Testis (tissue), 3 donors: ENCODE measurements around the gene CALHM1. TPM values are rescaled to one million over a fixed set of nuclear protein-coding genes. Genes with fewer than 3 reads are reported as not detected.

ENCODE experiments used
- DNase-seq: peaks from one replicate; pipeline ENCODE4 v3.0.0-alpha.2; 2019
- H3K27ac ChIP-seq, 2 donors: fragments of 200-600 bp; sonication (generic); one replicate each; pipeline ENCODE4 v1.5.1; 2019
- H3K27me3 ChIP-seq: fragments of 200-600 bp; sonication (generic); one replicate; pipeline ENCODE4 v1.5.1; 2019
- H3K36me3 ChIP-seq: fragments of 200-600 bp; sonication (generic); one replicate; pipeline ENCODE4 v1.5.1; 2017; ENCODE audit warnings: low read depth; ENCODE audit errors: missing control alignments
- H3K4me1 ChIP-seq: fragments of 200-600 bp; sonication (generic); one replicate; pipeline ENCODE4 v1.5.1; 2019
- H3K4me3 ChIP-seq, 2 donors: fragments of 200-600 bp; sonication (generic); one replicate each; pipeline ENCODE4 v1.5.1; 2017 to 2019
- H3K9me3 ChIP-seq: fragments of 200-600 bp; sonication (generic); one replicate; pipeline ENCODE4 v1.5.1; 2017
- CTCF ChIP-seq, 3 experiments: fragments of 450-650 bp in 2 of 3; fragments of 200-600 bp in 1 of 3; sonication (generic) in 1 of 3; IDR thresholded peaks; one replicate each; pipeline ENCODE4 v1.5.1; 2016 to 2019; ENCODE audit warnings: antibody characterized with exemption in 3 of 3, mild to moderate bottlenecking in 2 of 3, moderate library complexity in 1 of 3
- POLR2A ChIP-seq: fragments of 450-650 bp; IDR thresholded peaks from one replicate; pipeline ENCODE4 v1.6.1; 2017; ENCODE audit warnings: antibody characterized with exemption, mild to moderate bottlenecking, moderate library complexity
- WGBS, 2 donors: methylation state at CpG; one replicate each; pipeline ENCODE4 v1.1.5; 2018; 5-methylcytosine and 5-hydroxymethylcytosine counted together
- intact Hi-C: fragments of 100-400 bp; cut with DNase I; formaldehyde crosslinking; loops from one replicate; pipeline ENCODE4 v1.15.1; 2023; ENCODE audit warnings: low total_unique reads
- polyA plus RNA-seq: library from polyadenylated mRNA; stranded (reverse); fragments of 350-450 nt; fragmentation: Illumina TruSeq; extraction: RNeasy Lipid Tissue Mini Kit (QIAGEN cat#74804); gene quantifications from one replicate; pipeline ENCODE4 v1.2.3, GENCODE V29; 2014; ENCODE audit warnings: low read depth, low replicate concordance; ENCODE audit not compliant: insufficient read depth
- total RNA-seq, 2 donors: library from RNA; depleted of rRNA; stranded (reverse); fragments of >200 nt; gene quantifications; one replicate each; pipeline ENCODE4 v1.2.3, GENCODE V29; 2016

The CALHM1 gene
- total and polyA plus RNA-seq, 3 donors from 2014 or later: 0.24 to 0.50 TPM; not detected in 1

GRCh38 chr10:103413564-103413963 is 45.1 kb downstream of the CALHM1 start:
- no peaks in the 10 kb centered on the region for H3K36me3 ChIP-seq
- intact Hi-C loops: no loop called here

More at GRCh38 chr10:103413564-103413963, 45.1 kb downstream of the CALHM1 start:
- H3K4me3 ChIP-seq: no peak overlapping the region
- H3K27me3 ChIP-seq: no peaks in the 10 kb centered on the region
- DNase-seq: no peak
- H3K27ac ChIP-seq: no peak overlapping the region
- no peaks in the 10 kb centered on the region for H3K4me1 ChIP-seq
- no peaks in the 10 kb centered on the region for H3K9me3 ChIP-seq
- 85 to 88% methylated on average over 2 of the region's 2 CpGs for WGBS, 2 donors
- TF ChIP-seq CTCF (IDR thresholded peaks at IDR 0.05): no peak
- no peak for TF ChIP-seq POLR2A

Other genes starting within 250 kb of the CALHM1 start
- gene RPEL1, start 213.0 kb downstream of the CALHM1 start, total RNA-seq: not detected
- gene RPEL1, start 213.0 kb downstream of the CALHM1 start, polyA plus RNA-seq: not detected
- gene INA, start 181.8 kb downstream of the CALHM1 start, total RNA-seq: 1 to 10 TPM; 4.3 to 5.2 TPM
- gene INA, start 181.8 kb downstream of the CALHM1 start, polyA plus RNA-seq: 7.7 TPM
- 10 to 100 TPM; 15.7 to 23.2 TPM for gene PCGF6, start 107.8 kb downstream of the CALHM1 start, total RNA-seq
- 15.9 TPM for gene PCGF6, start 107.8 kb downstream of the CALHM1 start, polyA plus RNA-seq
- 10 to 100 TPM; 26.3 to 29.1 TPM for gene TAF5, start 90.9 kb downstream of the CALHM1 start, total RNA-seq
- 19.7 TPM for gene TAF5, start 90.9 kb downstream of the CALHM1 start, polyA plus RNA-seq
- gene ATP5MK, start 62.4 kb downstream of the CALHM1 start, total RNA-seq: 100 to 1,000 TPM; 175 to 193 TPM
- gene ATP5MK, start 62.4 kb downstream of the CALHM1 start, polyA plus RNA-seq: 280 TPM
- gene PDCD11, start 62.3 kb downstream of the CALHM1 start, total RNA-seq: 10 to 100 TPM; 50.7 to 54.9 TPM
- gene PDCD11, start 62.3 kb downstream of the CALHM1 start, polyA plus RNA-seq: 47.3 TPM
- gene CALHM2, start 6.5 kb downstream of the CALHM1 start, total RNA-seq: 10 to 100 TPM; 53.1 to 78.6 TPM
- 43.5 TPM for gene CALHM2, start 6.5 kb downstream of the CALHM1 start, polyA plus RNA-seq
- under 1 TPM; 0.39 to 0.93 TPM for gene CALHM3, start 20.3 kb upstream of the CALHM1 start, total RNA-seq
- 0.88 TPM for gene CALHM3, start 20.3 kb upstream of the CALHM1 start, polyA plus RNA-seq
- 10 to 100 TPM; 17.8 to 21.9 TPM for gene NEURL1, start 34.8 kb upstream of the CALHM1 start, total RNA-seq
- gene NEURL1, start 34.8 kb upstream of the CALHM1 start, polyA plus RNA-seq: 19.8 TPM